Uterus (tissue), 4 donors: ENCODE results near the gene SLC2A5. TPM values are rescaled to one million over a fixed set of nuclear protein-coding genes. Genes with fewer than 3 reads are reported as not detected.

Experiments
- DNase-seq, 2 donors: peaks; one replicate each; pipeline ENCODE4 v3.0.0-alpha.2; 2019 to 2020
- H3K27ac ChIP-seq, 2 donors: fragments of 200-600 bp; sonication (generic); 1 replicate in 1 of 2; 2 replicates in 1 of 2; pipeline ENCODE4 v1.5.1; 2016 to 2018
- H3K27me3 ChIP-seq, 2 donors: fragments of 200-600 bp; sonication (generic); one replicate each; pipeline ENCODE4 v1.5.1; 2018 to 2019; ENCODE audit warnings: control low read depth in 1 of 2
- H3K36me3 ChIP-seq, 2 donors: fragments of 200-600 bp; sonication (generic); one replicate each; pipeline ENCODE4 v1.5.1; 2019; ENCODE audit warnings: control low read depth in 1 of 2
- H3K4me1 ChIP-seq, 2 donors: fragments of 200-600 bp; sonication (generic); one replicate each; pipeline ENCODE4 v1.5.1; 2018 to 2019; ENCODE audit warnings: control low read depth in 1 of 2
- H3K4me3 ChIP-seq, 2 donors: fragments of 200-600 bp; sonication (generic); 1 replicate in 1 of 2; 2 replicates in 1 of 2; pipeline ENCODE4 v1.5.1; 2018 to 2019; ENCODE audit warnings: mild to moderate bottlenecking in 1 of 2
- H3K9me3 ChIP-seq, 2 donors: fragments of 200-600 bp; sonication (generic); one replicate each; pipeline ENCODE4 v1.5.1; 2019; ENCODE audit warnings: control low read depth in 1 of 2
- POLR2A ChIP-seq, 2 donors: fragments of 450-650 bp; IDR thresholded peaks; one replicate each; pipeline ENCODE4 v1.6.1; 2016; ENCODE audit warnings: antibody characterized with exemption in 2 of 2, mild to moderate bottlenecking in 1 of 2, moderate library complexity in 1 of 2
- intact Hi-C: fragments of 100-400 bp; cut with DNase I; formaldehyde crosslinking; loops from one replicate; pipeline ENCODE4 v1.15.1; 2023; ENCODE audit warnings: low total_unique reads
- total RNA-seq, 4 donors: library from RNA; depleted of rRNA in 3 of 4; stranded (reverse); fragments of >200 nt in 3 of 4; gene quantifications; one replicate each; pipeline versions ENCODE4 v1.1.0 to v1.2.4, GENCODE V29; 2014 to 2023
- TF ChIP-seq, protein P1 (sequence below), 4 experiments: fragments of 200-600 bp in 2 of 4; fragments of 450-650 bp in 2 of 4; sonication (generic) in 2 of 4; IDR thresholded peaks; one replicate each; pipeline ENCODE4 v1.5.1; 2016 to 2019; ENCODE audit warnings: antibody characterized with exemption in 4 of 4, mild to moderate bottlenecking in 2 of 4, moderate library complexity in 1 of 4
- donor health status: DM: yes; HTN: yes; CAD: no.

Gene SLC2A5
- total RNA-seq, 4 donors from 2014 or later = 1.1 to 2.4 TPM; not detected in 2

DNA sequence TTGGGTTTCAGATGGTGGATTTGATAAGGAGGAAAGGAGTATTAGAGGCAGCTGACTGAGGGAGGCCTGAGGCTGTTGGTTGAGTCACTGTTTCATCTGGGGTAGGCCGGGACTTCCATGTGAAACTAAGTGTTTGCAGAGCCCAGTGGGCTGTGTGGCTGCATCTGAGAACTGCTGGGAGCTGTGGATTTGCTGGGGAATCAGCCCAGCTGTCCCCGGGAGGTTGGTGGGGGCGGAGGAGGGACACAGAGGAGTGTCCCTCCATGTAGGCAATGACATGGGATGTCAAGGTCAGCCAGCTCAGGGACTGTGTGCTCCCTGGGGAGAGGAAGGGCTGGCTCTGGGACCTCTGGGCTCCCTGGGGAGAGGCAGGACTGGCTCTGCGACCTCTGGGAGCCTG lies 79.6 kb downstream of the SLC2A5 start:
- intact Hi-C loops = no loop called here
- H3K4me3 ChIP-seq = no peak overlapping the region
- H3K9me3 ChIP-seq = no peaks in the 10 kb centered on the region
- no peaks in the 10 kb centered on the region for H3K4me1 ChIP-seq
- H3K36me3 ChIP-seq = no peaks in the 10 kb centered on the region
- no peak for DNase-seq
- H3K27ac ChIP-seq = no peak overlapping the region
- no peak for TF ChIP-seq POLR2A (IDR thresholded peaks at IDR 0.05)
- TF ChIP-seq, protein P1, sequence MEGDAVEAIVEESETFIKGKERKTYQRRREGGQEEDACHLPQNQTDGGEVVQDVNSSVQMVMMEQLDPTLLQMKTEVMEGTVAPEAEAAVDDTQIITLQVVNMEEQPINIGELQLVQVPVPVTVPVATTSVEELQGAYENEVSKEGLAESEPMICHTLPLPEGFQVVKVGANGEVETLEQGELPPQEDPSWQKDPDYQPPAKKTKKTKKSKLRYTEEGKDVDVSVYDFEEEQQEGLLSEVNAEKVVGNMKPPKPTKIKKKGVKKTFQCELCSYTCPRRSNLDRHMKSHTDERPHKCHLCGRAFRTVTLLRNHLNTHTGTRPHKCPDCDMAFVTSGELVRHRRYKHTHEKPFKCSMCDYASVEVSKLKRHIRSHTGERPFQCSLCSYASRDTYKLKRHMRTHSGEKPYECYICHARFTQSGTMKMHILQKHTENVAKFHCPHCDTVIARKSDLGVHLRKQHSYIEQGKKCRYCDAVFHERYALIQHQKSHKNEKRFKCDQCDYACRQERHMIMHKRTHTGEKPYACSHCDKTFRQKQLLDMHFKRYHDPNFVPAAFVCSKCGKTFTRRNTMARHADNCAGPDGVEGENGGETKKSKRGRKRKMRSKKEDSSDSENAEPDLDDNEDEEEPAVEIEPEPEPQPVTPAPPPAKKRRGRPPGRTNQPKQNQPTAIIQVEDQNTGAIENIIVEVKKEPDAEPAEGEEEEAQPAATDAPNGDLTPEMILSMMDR (IDR thresholded peaks at IDR 0.05) = no peak
- H3K27me3 ChIP-seq = no peaks in the 10 kb centered on the region

DNA sequence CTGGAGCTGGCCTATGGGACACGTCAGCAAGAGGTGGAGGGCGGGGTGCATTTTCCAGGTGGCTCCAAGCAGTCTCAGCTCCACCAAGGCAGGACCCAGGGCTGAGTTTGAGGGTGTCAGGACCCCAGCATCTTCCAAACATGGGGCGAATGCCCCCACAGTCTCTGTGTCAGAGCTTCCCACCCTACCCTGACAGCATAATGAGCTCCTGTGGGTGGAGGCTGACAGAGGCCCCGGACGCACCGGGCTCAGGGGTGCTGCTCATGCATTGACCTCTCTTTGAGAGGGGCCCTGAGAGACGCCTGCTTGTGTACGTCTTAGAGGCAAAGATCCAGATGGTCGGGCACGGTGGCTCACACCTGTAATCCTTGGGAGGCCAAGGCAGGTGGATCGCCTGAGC lies 80.4 kb downstream of the SLC2A5 start:
- H3K27me3 ChIP-seq = no peaks in the 10 kb centered on the region
- intact Hi-C loops = no loop called here
- DNase-seq = no peak
- TF ChIP-seq POLR2A (IDR thresholded peaks at IDR 0.05) = no peak
- TF ChIP-seq, protein P1 (IDR thresholded peaks at IDR 0.05) = no peak
- no peaks in the 10 kb centered on the region for H3K4me1 ChIP-seq
- H3K36me3 ChIP-seq = no peaks in the 10 kb centered on the region
- H3K9me3 ChIP-seq = no peaks in the 10 kb centered on the region
- no peak overlapping the region for H3K27ac ChIP-seq
- no peak overlapping the region for H3K4me3 ChIP-seq

DNA sequence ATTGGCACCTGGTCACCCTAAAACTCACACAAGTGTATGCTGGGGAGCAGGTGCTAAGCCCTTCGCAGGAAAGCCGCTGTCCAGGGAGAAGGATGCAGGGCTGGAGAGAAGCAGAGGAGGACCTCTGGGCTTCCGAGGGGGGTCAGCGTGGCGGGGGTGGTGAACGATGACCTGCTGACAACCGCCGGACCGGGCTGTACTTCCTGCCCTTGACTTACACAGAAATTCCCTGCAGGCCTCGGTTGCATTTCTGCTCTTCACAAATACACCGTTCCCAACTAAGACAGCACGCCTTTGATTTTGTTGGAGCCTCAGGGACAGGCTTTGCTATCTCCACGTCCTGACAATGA lies 80.8 kb downstream of the SLC2A5 start:
- intact Hi-C loops = no loop called here
- no peak for TF ChIP-seq POLR2A (IDR thresholded peaks at IDR 0.05)
- TF ChIP-seq, protein P1 (IDR thresholded peaks at IDR 0.05) = no peak
- Histone ChIP-seq H3K36me3 (no peaks in the 10 kb centered on the region), H3K4me3 (no peak overlapping the region), H3K27me3 (no peaks in the 10 kb centered on the region), H3K27ac (no peak overlapping the region), H3K9me3 (no peaks in the 10 kb centered on the region), H3K4me1 (no peaks in the 10 kb centered on the region)
- no peak for DNase-seq

DNA sequence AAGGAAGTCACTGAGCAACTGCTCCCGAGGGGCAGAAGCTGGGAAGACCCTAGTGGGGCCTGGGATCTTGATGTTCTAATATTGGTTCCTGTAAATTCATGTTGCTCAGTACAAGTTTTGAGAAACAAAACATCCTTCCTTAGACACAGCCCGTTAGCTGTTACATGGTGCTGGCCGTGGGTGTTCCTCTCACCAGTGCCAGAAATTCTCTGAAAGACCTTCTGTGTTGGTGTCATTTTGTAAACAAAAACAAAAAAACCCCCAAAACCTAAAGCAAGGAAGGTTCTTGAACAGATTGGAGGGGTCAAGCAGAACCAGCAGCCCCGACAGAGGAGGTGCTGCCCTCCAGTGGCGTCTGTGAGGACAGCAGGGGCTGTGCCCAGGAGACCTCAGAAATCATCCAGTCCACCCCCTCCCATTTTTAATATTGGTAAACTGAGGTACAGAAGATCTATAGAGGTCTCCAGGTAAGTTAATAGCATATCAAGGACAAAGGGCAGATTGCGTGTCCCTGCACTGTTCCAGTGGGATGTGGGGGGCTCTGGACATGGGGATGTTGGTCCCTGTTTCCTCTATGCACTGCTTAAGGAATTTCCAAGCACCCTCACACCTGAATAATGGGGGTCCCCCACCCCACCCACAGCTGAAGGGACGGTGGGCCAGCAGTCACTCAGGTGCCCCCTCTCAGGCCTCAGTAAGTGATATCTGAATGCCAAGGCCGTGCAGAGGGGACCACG lies 81.4 kb downstream of the SLC2A5 start:
- peak; percentile 31 to 50 for DNase-seq
- Histone ChIP-seq H3K4me3 (no peak overlapping the region), H3K9me3 (no peaks in the 10 kb centered on the region), H3K36me3 (no peaks in the 10 kb centered on the region), H3K27me3 (no peaks in the 10 kb centered on the region), H3K27ac (no peak overlapping the region), H3K4me1 (no peaks in the 10 kb centered on the region)
- intact Hi-C loops = no loop called here
- TF ChIP-seq, protein P1 (IDR thresholded peaks at IDR 0.05) = peak; percentile 69 to 88 (median 83)
- TF ChIP-seq POLR2A (IDR thresholded peaks at IDR 0.05) = no peak

DNA sequence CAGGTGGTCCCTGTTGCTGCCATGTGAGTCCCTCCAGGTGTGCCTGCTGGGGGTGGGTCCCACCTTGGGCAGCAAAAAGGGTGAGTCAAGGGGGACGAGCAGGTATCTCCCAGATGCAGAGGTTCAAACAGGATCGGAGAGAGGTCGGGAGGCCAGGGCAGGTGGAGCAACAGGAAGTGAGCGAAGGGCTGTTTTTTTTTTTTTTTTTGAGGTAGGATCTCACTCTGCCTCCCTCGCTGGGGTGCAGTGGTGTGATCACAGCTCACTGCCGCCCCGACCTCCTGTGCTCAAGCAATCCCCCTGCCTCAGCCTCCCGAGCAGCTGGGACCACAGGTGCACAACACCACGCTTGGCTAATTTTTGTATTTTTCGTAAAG lies 82.6 kb downstream of the SLC2A5 start:
- no peaks in the 10 kb centered on the region for H3K9me3 ChIP-seq
- H3K27me3 ChIP-seq = no peaks in the 10 kb centered on the region
- no peaks in the 10 kb centered on the region for H3K36me3 ChIP-seq
- no peaks in the 10 kb centered on the region for H3K4me1 ChIP-seq
- TF ChIP-seq, protein P1 (IDR thresholded peaks at IDR 0.05) = no peak
- no peak for TF ChIP-seq POLR2A (IDR thresholded peaks at IDR 0.05)
- H3K4me3 ChIP-seq = no peak overlapping the region
- H3K27ac ChIP-seq = no peak overlapping the region
- intact Hi-C loops = no loop called here
- no peak for DNase-seq
